Mammary epithelial cell (primary cell): ENCODE measurements around the gene SEC16B.

Experiments
- EZH2 ChIP-seq: IDR thresholded peaks from 2 replicates; pipeline ENCODE4 v1.6.1; 2012; ENCODE audit warnings: low read length, inconsistent platforms, borderline replicate concordance
- TF ChIP-seq, protein P1 (sequence below), 2 donors: IDR thresholded peaks in 1 of 2; conservative IDR thresholded peaks in 1 of 2; 2 replicates each; pipeline ENCODE4 v1.5.1; 2011 to 2012; ENCODE audit warnings: inconsistent platforms in 2 of 2, low read length in 2 of 2, mild to moderate bottlenecking in 2 of 2, control low read depth in 1 of 2, low read depth in 1 of 2; ENCODE audit not compliant: insufficient read depth in 1 of 2; ENCODE audit errors: extremely low read depth in 1 of 2

DNA sequence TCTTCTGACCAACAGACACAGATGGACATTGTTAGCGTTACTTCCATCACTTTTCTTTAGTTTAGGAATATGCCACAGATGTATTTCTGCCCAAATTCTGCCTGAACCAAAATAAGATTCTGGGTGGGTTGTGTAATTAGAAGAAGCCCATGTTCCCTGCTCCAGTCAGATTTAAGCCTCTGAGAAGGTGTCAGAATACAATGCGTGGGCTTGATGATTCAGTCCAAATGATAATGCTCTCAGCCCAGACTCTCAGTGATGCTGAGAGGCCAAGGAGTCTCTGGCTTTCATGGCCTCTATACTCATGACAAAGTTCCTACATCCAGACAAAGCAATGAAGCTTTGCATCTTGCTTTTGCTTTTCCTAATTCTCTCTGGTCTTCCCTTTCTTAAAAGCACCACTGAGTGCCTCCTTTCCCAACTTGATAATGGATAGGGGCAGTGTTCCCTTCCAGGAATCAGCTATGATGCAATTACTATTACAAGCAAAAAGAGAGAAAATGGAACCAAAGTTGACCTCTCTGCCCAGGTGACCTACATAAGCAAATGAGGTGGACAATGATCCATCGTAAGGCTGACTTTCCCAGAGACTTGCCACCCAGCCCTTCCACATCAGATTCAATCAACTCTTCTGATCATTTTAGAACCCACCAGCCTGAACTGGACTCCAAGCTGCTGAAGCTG, 8.8 kb downstream of the SEC16B start:
- TF ChIP-seq, protein P1, sequence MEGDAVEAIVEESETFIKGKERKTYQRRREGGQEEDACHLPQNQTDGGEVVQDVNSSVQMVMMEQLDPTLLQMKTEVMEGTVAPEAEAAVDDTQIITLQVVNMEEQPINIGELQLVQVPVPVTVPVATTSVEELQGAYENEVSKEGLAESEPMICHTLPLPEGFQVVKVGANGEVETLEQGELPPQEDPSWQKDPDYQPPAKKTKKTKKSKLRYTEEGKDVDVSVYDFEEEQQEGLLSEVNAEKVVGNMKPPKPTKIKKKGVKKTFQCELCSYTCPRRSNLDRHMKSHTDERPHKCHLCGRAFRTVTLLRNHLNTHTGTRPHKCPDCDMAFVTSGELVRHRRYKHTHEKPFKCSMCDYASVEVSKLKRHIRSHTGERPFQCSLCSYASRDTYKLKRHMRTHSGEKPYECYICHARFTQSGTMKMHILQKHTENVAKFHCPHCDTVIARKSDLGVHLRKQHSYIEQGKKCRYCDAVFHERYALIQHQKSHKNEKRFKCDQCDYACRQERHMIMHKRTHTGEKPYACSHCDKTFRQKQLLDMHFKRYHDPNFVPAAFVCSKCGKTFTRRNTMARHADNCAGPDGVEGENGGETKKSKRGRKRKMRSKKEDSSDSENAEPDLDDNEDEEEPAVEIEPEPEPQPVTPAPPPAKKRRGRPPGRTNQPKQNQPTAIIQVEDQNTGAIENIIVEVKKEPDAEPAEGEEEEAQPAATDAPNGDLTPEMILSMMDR (conservative IDR thresholded peaks at IDR 0.05 in 1 of 2, IDR thresholded peaks at IDR 0.05 in 1 of 2; ENCODE audit: extremely low read depth in 1 of 2, insufficient read depth in 1 of 2, low read depth in 1 of 2, low read length in 2 of 2) = no peak
- no peak for TF ChIP-seq EZH2
